DOHH2 (cell line): Measurements from ENCODE around the gene B4GALNT3.
A peak's percentile ranks its signal among the peaks of the same experiment; 100 is the strongest.

Experiments
- H3F3A ChIP-seq: fragments of 200-600 bp; sonication (generic), shearing (Covaris generic); 2 replicates; pipeline ENCODE4 v1.6.0; 2016; ENCODE audit warnings: antibody characterized with exemption, mild to moderate bottlenecking; ENCODE audit not compliant: control insufficient read depth, insufficient read depth
- H3K27ac ChIP-seq: fragments of 200-600 bp; sonication (generic); 2 replicates; pipeline ENCODE4 v1.5.1; 2014; ENCODE audit warnings: low read depth, mild to moderate bottlenecking, low read length, moderate library complexity
- H3K27me3 ChIP-seq: fragments of 200-600 bp; sonication (generic); 2 replicates; pipeline ENCODE4 v1.6.1; 2014; ENCODE audit warnings: mild to moderate bottlenecking, low read length, mixed read lengths; ENCODE audit not compliant: control insufficient read depth
- H3K36me3 ChIP-seq: fragments of 200-600 bp; sonication (generic); 2 replicates; pipeline ENCODE4 v1.6.1; 2014; ENCODE audit warnings: mild to moderate bottlenecking, low read length, moderate library complexity, mixed read lengths; ENCODE audit not compliant: control insufficient read depth
- H3K4me1 ChIP-seq: fragments of 200-600 bp; sonication (generic); 2 replicates; pipeline ENCODE4 v1.6.1; 2014; ENCODE audit warnings: mild to moderate bottlenecking, low read length, mixed read lengths; ENCODE audit not compliant: control insufficient read depth
- H3K4me2 ChIP-seq: fragments of 200-600 bp; sonication (generic); 2 replicates; pipeline ENCODE4 v1.6.0; 2014; ENCODE audit warnings: mild to moderate bottlenecking, low read length, moderate library complexity
- H3K4me3 ChIP-seq: fragments of 200-600 bp; sonication (generic); 2 replicates; pipeline ENCODE4 v1.5.1; 2014; ENCODE audit warnings: mild to moderate bottlenecking, low read length, mixed read lengths
- H3K79me2 ChIP-seq: fragments of 200-600 bp; sonication (generic); 2 replicates; pipeline ENCODE4 v1.6.1; 2014; ENCODE audit warnings: mild to moderate bottlenecking, low read length, mixed read lengths; ENCODE audit not compliant: control insufficient read depth
- H3K9me2 ChIP-seq: fragments of 200-600 bp; sonication (generic); replicated peaks from 2 replicates; pipeline ENCODE4 v1.6.1; 2014; ENCODE audit warnings: mild to moderate bottlenecking, low read length, mixed read lengths; ENCODE audit not compliant: control insufficient read depth
- H3K9me3 ChIP-seq: fragments of 200-600 bp; sonication (generic); 2 replicates; pipeline ENCODE4 v1.6.1; 2014; ENCODE audit warnings: antibody characterized with exemption, low read length, mixed read lengths; ENCODE audit not compliant: control insufficient read depth, insufficient read depth
- H4K20me1 ChIP-seq: fragments of 200-600 bp; sonication (generic); 2 replicates; pipeline ENCODE4 v1.6.0; 2014; ENCODE audit warnings: low read depth, mild to moderate bottlenecking, antibody characterized with exemption, low read length, moderate library complexity; ENCODE audit not compliant: control insufficient read depth, insufficient read depth
- EZH2phosphoT487 ChIP-seq: fragments of 200-600 bp; sonication (generic); IDR thresholded peaks from 2 replicates; pipeline ENCODE4 v1.6.1; 2017; ENCODE audit warnings: borderline replicate concordance, mild to moderate bottlenecking, antibody characterized with exemption, low read length, moderate library complexity, mixed read lengths
- TF ChIP-seq, protein P1 (sequence below): fragments of 200-600 bp; sonication (generic); IDR thresholded peaks from one replicate; pipeline ENCODE4 v1.5.1; 2014; ENCODE audit warnings: antibody characterized with exemption, mild to moderate bottlenecking, low read depth, low read length; ENCODE audit not compliant: poor library complexity, severe bottlenecking

Gene B4GALNT3

DNA sequence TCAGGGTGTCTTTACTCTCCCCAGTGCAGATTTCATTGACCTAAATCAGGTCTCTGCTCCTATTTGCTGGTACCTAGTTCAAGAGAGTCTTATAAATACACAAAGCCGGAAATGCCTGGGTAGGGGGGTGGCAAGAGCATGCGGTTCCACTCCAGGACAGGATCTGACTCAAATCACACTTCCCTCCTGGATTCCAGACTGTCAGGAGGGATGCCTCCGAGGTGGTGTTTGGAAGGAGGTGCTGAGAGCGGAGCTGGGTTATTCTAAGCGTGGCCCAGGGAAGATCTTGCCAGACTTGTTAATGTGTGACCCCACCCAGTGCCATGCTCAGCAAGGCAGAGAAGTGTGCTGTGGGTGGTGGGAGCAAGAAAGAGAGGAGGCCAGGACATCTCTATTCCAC lies 49.8 kb downstream of the B4GALNT3 start:
- peaks cover 54% of the 10 kb centered on the region for H3K4me1 ChIP-seq
- no peaks in the 10 kb centered on the region for H3K79me2 ChIP-seq
- peak overlapping the region; percentile 49 for H3K4me3 ChIP-seq
- no peaks in the 10 kb centered on the region for H3K27me3 ChIP-seq
- H3K27ac ChIP-seq: peak overlapping the region; percentile 67
- TF ChIP-seq, protein P1, sequence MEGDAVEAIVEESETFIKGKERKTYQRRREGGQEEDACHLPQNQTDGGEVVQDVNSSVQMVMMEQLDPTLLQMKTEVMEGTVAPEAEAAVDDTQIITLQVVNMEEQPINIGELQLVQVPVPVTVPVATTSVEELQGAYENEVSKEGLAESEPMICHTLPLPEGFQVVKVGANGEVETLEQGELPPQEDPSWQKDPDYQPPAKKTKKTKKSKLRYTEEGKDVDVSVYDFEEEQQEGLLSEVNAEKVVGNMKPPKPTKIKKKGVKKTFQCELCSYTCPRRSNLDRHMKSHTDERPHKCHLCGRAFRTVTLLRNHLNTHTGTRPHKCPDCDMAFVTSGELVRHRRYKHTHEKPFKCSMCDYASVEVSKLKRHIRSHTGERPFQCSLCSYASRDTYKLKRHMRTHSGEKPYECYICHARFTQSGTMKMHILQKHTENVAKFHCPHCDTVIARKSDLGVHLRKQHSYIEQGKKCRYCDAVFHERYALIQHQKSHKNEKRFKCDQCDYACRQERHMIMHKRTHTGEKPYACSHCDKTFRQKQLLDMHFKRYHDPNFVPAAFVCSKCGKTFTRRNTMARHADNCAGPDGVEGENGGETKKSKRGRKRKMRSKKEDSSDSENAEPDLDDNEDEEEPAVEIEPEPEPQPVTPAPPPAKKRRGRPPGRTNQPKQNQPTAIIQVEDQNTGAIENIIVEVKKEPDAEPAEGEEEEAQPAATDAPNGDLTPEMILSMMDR: no peak
- no peaks in the 10 kb centered on the region for H3K9me2 ChIP-seq
- H3F3A ChIP-seq: peaks cover 9% of the 10 kb centered on the region; the same call in 1 of the 2 replicates
- no peaks in the 10 kb centered on the region for H4K20me1 ChIP-seq
- H3K4me2 ChIP-seq: peak overlapping the region; percentile 67
- peaks cover 3% of the 10 kb centered on the region; the same call in 1 of the 2 replicates for H3K9me3 ChIP-seq
- H3K36me3 ChIP-seq: no peaks in the 10 kb centered on the region

DNA sequence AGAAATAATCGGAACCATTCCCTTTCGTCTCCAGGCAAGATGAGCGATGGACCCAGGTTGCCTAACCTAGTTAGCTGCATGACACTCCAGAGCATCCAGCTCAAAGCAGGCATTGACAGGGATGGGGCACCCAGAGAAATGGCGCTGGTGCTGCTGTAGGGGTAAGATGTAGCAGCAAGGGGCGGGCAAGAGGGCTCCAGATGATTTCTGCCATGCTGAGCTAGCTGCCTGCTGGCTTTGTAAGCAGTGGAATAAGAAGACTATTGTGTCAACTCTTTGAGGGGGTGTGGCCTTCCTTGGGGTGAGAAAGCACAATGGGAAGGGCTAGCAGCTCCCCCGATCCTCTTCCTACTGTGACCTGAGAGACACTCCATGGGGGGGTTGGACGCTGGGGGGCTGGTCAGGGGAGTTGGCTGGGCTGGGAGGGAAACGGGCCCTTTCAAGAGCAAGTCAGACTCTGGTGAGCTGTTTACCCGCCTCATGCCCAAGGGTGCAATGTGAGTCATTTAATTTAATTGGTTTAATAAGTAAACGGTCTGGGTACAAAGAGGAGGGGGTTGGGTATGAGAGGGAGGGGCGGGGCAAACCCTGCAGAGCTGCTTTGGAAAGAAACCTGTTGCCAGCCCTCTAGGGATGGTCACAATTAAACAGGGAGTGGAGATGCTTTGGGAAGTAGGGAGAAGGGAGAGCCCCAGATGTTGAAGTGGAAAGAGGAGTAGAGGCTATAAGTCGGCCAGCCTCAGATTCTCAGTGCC lies 50.5 kb downstream of the B4GALNT3 start:
- Histone ChIP-seq H3K79me2 (no peaks in the 10 kb centered on the region), H3K27me3 (no peaks in the 10 kb centered on the region), H3F3A (peaks cover 9% of the 10 kb centered on the region; the same call in 1 of the 2 replicates), H4K20me1 (no peaks in the 10 kb centered on the region), H3K36me3 (no peaks in the 10 kb centered on the region), H3K9me3 (peaks cover 3% of the 10 kb centered on the region; the same call in 1 of the 2 replicates), H3K4me2 (peak overlapping the region; percentile 67), H3K27ac (peak overlapping the region; percentile 67), H3K9me2 (no peaks in the 10 kb centered on the region), H3K4me3 (peak overlapping the region; percentile 49), H3K4me1 (peaks cover 51% of the 10 kb centered on the region)
- TF ChIP-seq, protein P1: no peak
- TF ChIP-seq EZH2phosphoT487: no peak

DNA sequence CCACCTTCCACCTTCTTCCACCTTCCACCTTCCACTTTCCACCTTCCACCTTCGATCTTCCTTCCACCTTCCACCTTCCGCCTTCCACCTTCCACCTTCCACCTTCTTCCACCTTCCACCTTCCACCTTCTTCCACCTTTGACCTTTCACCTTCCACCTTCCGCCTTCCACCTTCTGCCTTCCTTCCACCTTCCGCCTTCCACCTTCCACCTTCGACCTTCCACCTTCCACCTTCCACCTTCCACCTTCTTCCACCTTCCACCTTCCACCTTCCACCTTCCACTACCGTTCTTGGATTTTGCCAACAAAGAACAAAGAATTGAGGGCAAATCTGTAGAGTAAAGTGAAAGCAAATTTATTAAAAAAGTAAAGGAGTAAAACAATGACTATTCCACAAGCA lies 53.2 kb downstream of the B4GALNT3 start:
- Histone ChIP-seq H3K4me3 (no peak overlapping the region), H3K4me2 (no peak overlapping the region), H3K27me3 (peaks cover 13% of the 10 kb centered on the region), H4K20me1 (no peaks in the 10 kb centered on the region), H3K4me1 (peaks cover 31% of the 10 kb centered on the region), H3F3A (peaks cover 9% of the 10 kb centered on the region; the same call in 1 of the 2 replicates), H3K9me2 (no peaks in the 10 kb centered on the region), H3K36me3 (no peaks in the 10 kb centered on the region), H3K27ac (no peak overlapping the region), H3K9me3 (peaks cover 3% of the 10 kb centered on the region; the same call in 1 of the 2 replicates), H3K79me2 (no peaks in the 10 kb centered on the region)
- TF ChIP-seq, protein P1: no peak
- no peak for TF ChIP-seq EZH2phosphoT487
